OCI-LY1 (cell line): ENCODE results near the gene PACSIN2.

Experiments
- EZH2 ChIP-seq: fragments of 200-600 bp; sonication (generic), shearing (Covaris generic); IDR thresholded peaks from 2 replicates; pipeline ENCODE4 v1.8.0; 2017; ENCODE audit warnings: borderline replicate concordance, mixed run types, mild to moderate bottlenecking, antibody characterized with exemption, low read length, moderate library complexity, mixed read lengths
- TF ChIP-seq, protein P1 (sequence below): fragments of 200-600 bp; sonication (generic), shearing (Covaris generic); IDR thresholded peaks from 2 replicates; pipeline ENCODE4 v1.5.1; 2017; ENCODE audit warnings: mild to moderate bottlenecking, antibody characterized with exemption, low read length, moderate library complexity, mixed read lengths

DNA sequence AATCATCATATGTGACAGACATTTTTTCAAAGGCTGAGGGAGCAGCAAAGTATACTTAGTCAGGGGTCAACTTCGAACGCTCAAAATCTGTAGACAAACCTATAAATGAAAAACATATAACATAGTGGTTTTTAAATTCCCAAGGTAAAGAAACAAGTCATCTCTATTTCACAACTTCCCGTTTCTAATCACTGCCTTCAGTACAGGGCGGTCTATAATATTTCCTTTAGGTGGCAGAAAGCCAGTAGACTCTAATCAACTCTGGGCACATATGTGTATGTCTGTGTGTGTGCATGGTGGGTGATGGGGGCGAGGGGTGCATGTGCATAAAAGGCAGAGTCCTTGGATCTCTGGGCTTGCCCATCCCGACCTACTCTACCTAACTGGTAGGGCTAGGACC, 102.9 kb downstream of the PACSIN2 start:
- TF ChIP-seq, protein P1, sequence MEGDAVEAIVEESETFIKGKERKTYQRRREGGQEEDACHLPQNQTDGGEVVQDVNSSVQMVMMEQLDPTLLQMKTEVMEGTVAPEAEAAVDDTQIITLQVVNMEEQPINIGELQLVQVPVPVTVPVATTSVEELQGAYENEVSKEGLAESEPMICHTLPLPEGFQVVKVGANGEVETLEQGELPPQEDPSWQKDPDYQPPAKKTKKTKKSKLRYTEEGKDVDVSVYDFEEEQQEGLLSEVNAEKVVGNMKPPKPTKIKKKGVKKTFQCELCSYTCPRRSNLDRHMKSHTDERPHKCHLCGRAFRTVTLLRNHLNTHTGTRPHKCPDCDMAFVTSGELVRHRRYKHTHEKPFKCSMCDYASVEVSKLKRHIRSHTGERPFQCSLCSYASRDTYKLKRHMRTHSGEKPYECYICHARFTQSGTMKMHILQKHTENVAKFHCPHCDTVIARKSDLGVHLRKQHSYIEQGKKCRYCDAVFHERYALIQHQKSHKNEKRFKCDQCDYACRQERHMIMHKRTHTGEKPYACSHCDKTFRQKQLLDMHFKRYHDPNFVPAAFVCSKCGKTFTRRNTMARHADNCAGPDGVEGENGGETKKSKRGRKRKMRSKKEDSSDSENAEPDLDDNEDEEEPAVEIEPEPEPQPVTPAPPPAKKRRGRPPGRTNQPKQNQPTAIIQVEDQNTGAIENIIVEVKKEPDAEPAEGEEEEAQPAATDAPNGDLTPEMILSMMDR, result no peak
- no peak for TF ChIP-seq EZH2
